NCI-H1694 treated with DMSO at 0.1 percent for 48 hours (cell line): ENCODE results near the gene FXYD2.

ENCODE experiments used
- DNase-seq: peaks from one replicate; lab custom pipeline; 2025; lab: John Stamatoyannopoulos, UW

FXYD2 gene

GRCh38 chr11:117796872-117797529 is 27.5 kb downstream of the FXYD2 start, which contains the start of gene DSCAML1:
Gene DSCAML1 (minus strand): TSS chr11:117797216. CDS start chr11:117797079, 137 bp downstream.
- DNase-seq = no peak

- DNase-seq = no peak
Observed at GRCh38 chr11:117796456-117796871, 28.1 kb downstream of the FXYD2 start.

- no peak for DNase-seq
Observed at GRCh38 chr11:117795638-117796455, 28.7 kb downstream of the FXYD2 start.

GRCh38 chr11:117794772-117795629 is 29.5 kb downstream of the FXYD2 start:
- no peak for DNase-seq

- no peak for DNase-seq
Observed at GRCh38 chr11:117794135-117794534, 30.4 kb downstream of the FXYD2 start.

GRCh38 chr11:117793583-117793982 is 31.0 kb downstream of the FXYD2 start:
- DNase-seq = no peak

GRCh38 chr11:117792992-117793391 is 31.6 kb downstream of the FXYD2 start:
- no peak for DNase-seq

- no peak for DNase-seq
Observed at GRCh38 chr11:117792241-117792640, 32.3 kb downstream of the FXYD2 start.

- DNase-seq = no peak
Observed at GRCh38 chr11:117790279-117790678, 34.3 kb downstream of the FXYD2 start.

GRCh38 chr11:117789241-117789640 is 35.3 kb downstream of the FXYD2 start:
- no peak for DNase-seq

- no peak for DNase-seq
Observed at GRCh38 chr11:117786135-117786870, 38.2 kb downstream of the FXYD2 start.

- DNase-seq = no peak
Observed at GRCh38 chr11:117782101-117782500, 42.4 kb downstream of the FXYD2 start.

- DNase-seq = no peak
Observed at GRCh38 chr11:117781627-117782026, 42.9 kb downstream of the FXYD2 start.

GRCh38 chr11:117780456-117780855 is 44.1 kb downstream of the FXYD2 start:
- DNase-seq = no peak

- no peak for DNase-seq
Observed at GRCh38 chr11:117774553-117774952, 50.0 kb downstream of the FXYD2 start.

- no peak for DNase-seq
Observed at GRCh38 chr11:117772360-117772759, 52.2 kb downstream of the FXYD2 start.

GRCh38 chr11:117771841-117772240 is 52.7 kb downstream of the FXYD2 start:
- DNase-seq = no peak

GRCh38 chr11:117771197-117771596 is 53.3 kb downstream of the FXYD2 start:
- DNase-seq = no peak

- no peak for DNase-seq
Observed at GRCh38 chr11:117770061-117770460, 54.5 kb downstream of the FXYD2 start.
